Vagina (tissue), 2 donors: ENCODE data around the gene CKMT2. TPM values are rescaled to one million over a fixed set of nuclear protein-coding genes. Genes with fewer than 3 reads are reported as not detected.
A peak's percentile ranks its signal among the peaks of the same experiment; 100 is the strongest.

Experiments used
- DNase-seq, 2 donors: peaks; one replicate each; pipeline ENCODE4 v3.0.0-alpha.2; 2017; ENCODE audit errors: extremely low spot score in 2 of 2
- H3K27ac ChIP-seq: fragments of 200-600 bp; sonication (generic); one replicate; pipeline ENCODE4 v1.5.1; 2019
- H3K27me3 ChIP-seq: fragments of 200-600 bp; sonication (generic); one replicate; pipeline ENCODE4 v1.5.1; 2019
- H3K36me3 ChIP-seq, 2 donors: fragments of 200-600 bp; sonication (generic); one replicate each; pipeline ENCODE4 v1.5.1; 2017 to 2019
- H3K4me1 ChIP-seq: fragments of 200-600 bp; sonication (generic); one replicate; pipeline ENCODE4 v1.5.1; 2019
- H3K4me3 ChIP-seq, 2 donors: fragments of 200-600 bp; sonication (generic); 1 replicate in 1 of 2; 2 replicates in 1 of 2; pipeline ENCODE4 v1.5.1; 2016 to 2019
- H3K9me3 ChIP-seq: fragments of 200-600 bp; sonication (generic); one replicate; pipeline ENCODE4 v1.5.1; 2019
- CTCF ChIP-seq, 3 experiments: fragments of 450-650 bp in 2 of 3; fragments of 200-600 bp in 1 of 3; sonication (generic) in 1 of 3; IDR thresholded peaks; one replicate each; pipeline ENCODE4 v1.5.1; 2017 to 2019; ENCODE audit warnings: antibody characterized with exemption in 3 of 3, mild to moderate bottlenecking in 2 of 3, moderate library complexity in 2 of 3
- POLR2A ChIP-seq, 2 donors: fragments of 450-650 bp; IDR thresholded peaks; one replicate each; pipeline ENCODE4 v1.6.1; 2017; ENCODE audit warnings: antibody characterized with exemption in 2 of 2, mild to moderate bottlenecking in 2 of 2, moderate library complexity in 2 of 2
- POLR2AphosphoS5 ChIP-seq, 2 donors: sonication (generic); formaldehyde crosslinking; IDR thresholded peaks; one replicate each; pipeline ENCODE4 v1.9.0; 2017; ENCODE audit warnings: antibody characterized with exemption in 2 of 2, mild to moderate bottlenecking in 2 of 2, low read depth in 1 of 2; ENCODE audit not compliant: insufficient read depth in 1 of 2
- intact Hi-C: fragments of 100-400 bp; cut with DNase I; formaldehyde crosslinking; loops from one replicate; pipeline ENCODE4 v1.15.1; 2023
- total RNA-seq: library from RNA; depleted of rRNA; stranded (reverse); fragments of >200 nt; gene quantifications from one replicate; pipeline ENCODE4 v1.2.3, GENCODE V29; 2016

Gene CKMT2
- total RNA-seq, 1 donor from 2014 or later: 3.4 TPM

GRCh38 chr5:81297531-81297930 is 64.4 kb downstream of the CKMT2 start:
- Histone ChIP-seq H3K27me3 (no peaks in the 10 kb centered on the region), H3K4me3 (no peak overlapping the region), H3K36me3 (no peaks in the 10 kb centered on the region), H3K9me3 (no peaks in the 10 kb centered on the region), H3K4me1 (peaks cover 33% of the 10 kb centered on the region), H3K27ac (no peak overlapping the region)
- no peak for TF ChIP-seq CTCF (IDR thresholded peaks at IDR 0.05)
- TF ChIP-seq POLR2A (IDR thresholded peaks at IDR 0.05): no peak
- TF ChIP-seq POLR2AphosphoS5 (IDR thresholded peaks at IDR 0.05; ENCODE audit: insufficient read depth in 1 of 2, low read depth in 1 of 2): no peak
- intact Hi-C loops: no loop called here
- no peak for DNase-seq

- no peaks in the 10 kb centered on the region for H3K27me3 ChIP-seq
- no peaks in the 10 kb centered on the region for H3K36me3 ChIP-seq
- DNase-seq: no peak
- intact Hi-C loops: no loop called here
- TF ChIP-seq POLR2AphosphoS5 (IDR thresholded peaks at IDR 0.05; ENCODE audit: insufficient read depth in 1 of 2, low read depth in 1 of 2): no peak
- TF ChIP-seq CTCF (IDR thresholded peaks at IDR 0.05): no peak
- TF ChIP-seq POLR2A (IDR thresholded peaks at IDR 0.05): no peak
- peak overlapping the region; percentile 86 to 93 for H3K4me3 ChIP-seq
- peak overlapping the region; percentile 91 for H3K27ac ChIP-seq
- H3K9me3 ChIP-seq: no peaks in the 10 kb centered on the region
- H3K4me1 ChIP-seq: peaks cover 41% of the 10 kb centered on the region
These were observed 67.8 kb downstream of the CKMT2 start for GRCh38 chr5:81300921-81301270.

GRCh38 chr5:81301271-81302015 is 68.3 kb downstream of the CKMT2 start, which contains the start of gene ZCCHC9:
Gene ZCCHC9, plus strand, starts transcription at chr5:81301587. Its CDS starts 3,171 bp downstream, at chr5:81304758.
- Histone ChIP-seq H3K9me3 (no peaks in the 10 kb centered on the region), H3K27ac (peak within 1 kb of the TSS; percentile 91), H3K36me3 (no peaks in the 10 kb centered on the region), H3K4me1 (peaks cover 41% of the 10 kb centered on the region), H3K4me3 (peak within 1 kb of the TSS; percentile 86 to 93), H3K27me3 (no peaks in the 10 kb centered on the region)
- peak in 1 of 2 donors; percentile 70 for TF ChIP-seq POLR2A (IDR thresholded peaks at IDR 0.05)
- TF ChIP-seq POLR2AphosphoS5 (IDR thresholded peaks at IDR 0.05; ENCODE audit: insufficient read depth in 1 of 2, low read depth in 1 of 2): peak; percentile 91 to 97
- peak in 1 of 3 experiments; percentile 48 for TF ChIP-seq CTCF (IDR thresholded peaks at IDR 0.05)
- DNase-seq: peak in 1 of 2 donors; percentile 92
- intact Hi-C loops: no loop called here

DNA sequence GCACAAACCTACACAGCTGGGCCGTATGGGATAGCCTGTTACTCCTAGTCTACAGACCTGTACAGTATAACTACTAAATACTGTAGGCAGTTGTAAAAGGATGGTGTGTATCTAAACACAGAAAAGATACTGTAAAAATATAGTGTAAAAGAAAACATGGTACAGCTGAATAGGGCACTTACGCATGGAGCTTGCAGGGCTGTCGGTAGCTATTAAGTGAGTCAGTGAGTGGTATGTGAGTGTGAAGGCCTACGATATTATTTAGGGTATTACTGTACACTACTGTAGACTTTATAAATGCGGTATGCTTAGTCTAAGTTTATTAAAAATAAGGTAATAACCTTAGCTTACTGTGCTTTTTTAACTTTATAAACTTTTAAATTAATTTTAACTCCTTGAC is 69.5 kb downstream of the CKMT2 start:
- no peak for TF ChIP-seq CTCF (IDR thresholded peaks at IDR 0.05)
- no peak for TF ChIP-seq POLR2A (IDR thresholded peaks at IDR 0.05)
- TF ChIP-seq POLR2AphosphoS5 (IDR thresholded peaks at IDR 0.05; ENCODE audit: insufficient read depth in 1 of 2, low read depth in 1 of 2): no peak
- H3K9me3 ChIP-seq: no peaks in the 10 kb centered on the region
- H3K4me3 ChIP-seq: peak overlapping the region; percentile 86 to 93
- H3K27ac ChIP-seq: no peak overlapping the region
- peaks cover 41% of the 10 kb centered on the region for H3K4me1 ChIP-seq
- H3K36me3 ChIP-seq: no peaks in the 10 kb centered on the region
- intact Hi-C loops: no loop called here
- H3K27me3 ChIP-seq: no peaks in the 10 kb centered on the region
- DNase-seq: no peak

- TF ChIP-seq POLR2AphosphoS5 (IDR thresholded peaks at IDR 0.05; ENCODE audit: insufficient read depth in 1 of 2, low read depth in 1 of 2): no peak
- no peak for TF ChIP-seq CTCF (IDR thresholded peaks at IDR 0.05)
- no peak for TF ChIP-seq POLR2A (IDR thresholded peaks at IDR 0.05)
- no peaks in the 10 kb centered on the region for H3K27me3 ChIP-seq
- intact Hi-C loops: no loop called here
These were observed 70.4 kb downstream of the CKMT2 start for GRCh38 chr5:81303563-81303962.

More at GRCh38 chr5:81303563-81303962, 70.4 kb downstream of the CKMT2 start:
- no peak for DNase-seq
- Histone ChIP-seq H3K27ac (no peak overlapping the region), H3K4me3 (no peak overlapping the region), H3K9me3 (no peaks in the 10 kb centered on the region), H3K4me1 (peaks cover 37% of the 10 kb centered on the region), H3K36me3 (no peaks in the 10 kb centered on the region)
